Activated T-helper 17 cell treated with anti-CD3 and anti-CD28 coated beads, Interleukin-2, amount 50 U/mL, for 72 hours (primary cell): ENCODE measurements around the gene PGS1. TPM values are rescaled to one million over a fixed set of nuclear protein-coding genes. Genes with fewer than 3 reads are reported as not detected.

ENCODE experiments used
- ATAC-seq: fragments of 150-1000 bp; cut with Tn5 transposase; replicated peaks from 2 replicates; pipeline ENCODE4 v1.10.0; 2021; ENCODE audit warnings: mild to moderate bottlenecking, moderate library complexity
- H3K27ac Mint-ChIP-seq: one replicate; pipeline ENCODE4 v1.8.0; 2022; ENCODE audit warnings: mixed read lengths
- H3K27me3 Mint-ChIP-seq: one replicate; pipeline ENCODE4 v1.8.0; 2022; ENCODE audit warnings: mixed read lengths
- H3K36me3 Mint-ChIP-seq: one replicate; pipeline ENCODE4 v1.8.0; 2022; ENCODE audit warnings: low read depth, mild to moderate bottlenecking, mixed read lengths
- H3K4me1 Mint-ChIP-seq: one replicate; pipeline ENCODE4 v1.8.0; 2022; ENCODE audit warnings: mixed read lengths
- H3K4me3 Mint-ChIP-seq: one replicate; pipeline ENCODE4 v1.8.0; 2022; ENCODE audit warnings: mild to moderate bottlenecking, mixed read lengths
- H3K9me3 Mint-ChIP-seq: one replicate; pipeline ENCODE4 v1.8.0; 2022; ENCODE audit warnings: mixed read lengths
- total RNA-seq, 2 donors: library from RNA; stranded (reverse); gene quantifications; one replicate each; pipeline ENCODE4 v1.2.3, GENCODE V29; 2022

Gene PGS1
- total RNA-seq, 2 donors from 2014 or later: 76.1 to 101 TPM

DNA sequence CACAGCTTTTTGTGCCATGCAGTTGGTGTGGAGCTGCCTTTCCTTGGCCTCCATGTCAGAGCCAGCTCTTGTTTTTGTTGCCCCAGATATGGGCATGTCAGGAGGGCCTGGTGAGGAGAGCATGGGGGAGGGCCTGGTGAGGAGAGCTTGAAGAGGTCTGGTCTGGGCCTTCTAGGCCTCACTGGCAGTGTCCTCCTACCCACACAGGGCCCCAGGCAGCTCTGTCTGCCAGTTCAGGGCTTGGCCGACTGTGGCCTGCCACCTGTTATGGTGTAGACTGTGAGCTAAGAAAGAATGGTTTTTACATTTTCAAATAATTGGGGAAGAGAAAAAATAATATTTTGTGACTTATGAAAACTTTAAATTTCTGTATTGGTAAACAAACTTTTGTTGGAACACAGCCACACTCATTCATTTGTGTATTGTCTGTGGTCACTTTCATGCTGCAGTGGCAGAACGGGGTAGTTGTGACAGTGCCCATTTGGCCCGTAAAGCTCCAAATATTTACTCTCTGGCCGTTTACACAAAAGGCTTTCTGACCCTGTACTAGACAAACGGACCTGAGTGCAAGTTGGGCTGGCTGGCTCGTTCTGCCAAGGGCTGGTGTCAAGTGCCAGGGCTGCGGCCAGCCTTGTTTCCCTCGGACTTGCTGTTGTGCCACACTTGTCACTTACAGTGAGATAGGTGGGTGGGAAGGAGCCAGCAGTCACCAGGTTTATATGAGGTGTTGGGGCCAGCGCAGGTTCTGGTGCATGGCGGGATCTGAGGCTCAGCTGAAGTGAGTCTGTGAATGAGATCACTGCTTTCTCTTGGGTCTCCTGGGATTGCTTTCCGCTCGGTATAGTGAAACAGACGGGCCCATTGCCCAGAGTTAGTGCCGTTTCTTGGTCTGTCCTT, 18.2 kb downstream of the PGS1 start:
- Mint-ChIP-seq H3K4me1 (no peaks in the 10 kb centered on the region), H3K27ac (peak overlapping the region; percentile 56), H3K36me3 (peaks cover 100% of the 10 kb centered on the region), H3K27me3 (no peaks in the 10 kb centered on the region), H3K9me3 (no peaks in the 10 kb centered on the region), H3K4me3 (no peak overlapping the region)
- ATAC-seq: no peak

DNA sequence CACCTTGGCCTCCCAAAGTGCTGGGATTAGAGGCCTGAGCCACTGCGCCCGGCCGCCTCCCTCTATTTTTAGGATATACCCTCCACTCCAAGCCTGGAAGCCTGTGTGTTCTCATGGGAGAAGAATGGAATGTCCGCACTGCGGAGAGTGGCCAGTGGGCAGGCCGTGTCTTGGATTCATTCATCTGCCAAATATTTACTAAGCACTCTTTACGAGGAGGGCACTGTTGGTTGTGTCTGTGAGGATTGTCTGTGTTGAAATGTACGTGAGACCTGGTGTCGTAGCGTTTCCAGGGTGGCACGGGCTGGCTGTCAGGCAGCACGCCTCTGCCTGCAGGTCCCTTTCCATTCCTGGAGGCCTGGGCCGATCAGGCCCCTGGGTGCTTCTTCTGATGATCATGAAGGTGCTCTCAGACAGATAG, 19.2 kb downstream of the PGS1 start:
- Mint-ChIP-seq H3K4me3 (no peak overlapping the region), H3K27me3 (no peaks in the 10 kb centered on the region), H3K9me3 (no peaks in the 10 kb centered on the region), H3K27ac (no peak overlapping the region), H3K36me3 (peaks cover 100% of the 10 kb centered on the region), H3K4me1 (peaks cover 1% of the 10 kb centered on the region)
- no peak for ATAC-seq

DNA sequence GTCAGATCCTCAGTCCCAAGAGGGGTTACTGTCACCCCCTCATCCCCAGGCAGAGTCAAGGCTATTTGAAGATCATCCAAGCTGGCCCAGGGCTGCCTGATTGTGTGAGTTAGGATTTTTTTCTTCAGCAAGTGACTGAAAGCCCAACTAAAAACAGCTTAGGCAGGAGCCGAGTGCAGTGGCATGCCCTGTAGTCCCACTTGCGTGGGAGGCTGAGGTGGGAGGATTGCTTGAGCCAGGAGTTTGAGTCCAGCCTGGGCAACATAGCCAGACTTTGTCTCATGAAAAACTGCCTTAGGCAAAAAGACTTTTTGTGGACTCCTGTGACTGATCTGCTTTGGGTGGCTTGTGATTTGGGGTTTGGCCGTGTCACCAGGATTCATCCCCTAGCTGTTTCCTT, 19.9 kb downstream of the PGS1 start:
- no peaks in the 10 kb centered on the region for H3K9me3 Mint-ChIP-seq
- H3K4me1 Mint-ChIP-seq: peaks cover 3% of the 10 kb centered on the region
- peaks cover 100% of the 10 kb centered on the region for H3K36me3 Mint-ChIP-seq
- H3K4me3 Mint-ChIP-seq: no peak overlapping the region
- no peak overlapping the region for H3K27ac Mint-ChIP-seq
- no peak for ATAC-seq
- H3K27me3 Mint-ChIP-seq: no peaks in the 10 kb centered on the region

DNA sequence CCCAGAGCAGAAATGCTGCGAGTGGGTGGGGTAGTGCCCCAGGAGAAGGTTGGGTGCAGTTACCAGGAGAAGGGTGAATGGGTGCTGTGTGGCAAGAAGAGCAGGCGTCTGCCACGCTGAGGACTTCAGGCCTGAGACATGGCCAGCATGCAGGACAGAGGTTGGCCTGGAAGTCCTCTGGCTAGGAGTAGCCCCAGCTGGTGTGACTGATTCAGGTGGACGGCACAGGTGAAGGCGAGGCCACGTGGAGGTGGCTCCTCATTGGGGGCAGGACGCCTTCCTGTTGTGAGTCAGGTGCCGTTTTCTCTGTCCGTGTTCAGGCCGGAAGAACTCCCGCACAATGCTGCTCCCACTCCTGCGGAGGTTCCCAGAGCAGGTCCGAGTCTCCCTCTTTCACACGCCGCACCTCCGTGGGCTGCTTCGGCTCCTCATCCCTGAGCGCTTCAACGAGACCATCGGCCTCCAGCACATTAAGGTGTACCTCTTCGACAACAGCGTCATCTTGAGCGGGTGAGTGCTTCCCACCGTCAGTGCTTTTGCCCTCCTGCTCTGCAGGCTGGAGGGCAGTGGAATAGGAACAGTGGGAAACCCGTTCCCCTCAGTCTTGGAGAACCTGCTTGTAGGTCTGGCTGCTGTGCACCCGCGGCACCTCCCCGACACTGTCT, 20.7 kb downstream of the PGS1 start:
- H3K9me3 Mint-ChIP-seq: no peaks in the 10 kb centered on the region
- ATAC-seq: no peak
- peaks cover 3% of the 10 kb centered on the region for H3K4me1 Mint-ChIP-seq
- H3K36me3 Mint-ChIP-seq: peaks cover 100% of the 10 kb centered on the region
- H3K27ac Mint-ChIP-seq: peak overlapping the region; percentile 50
- H3K4me3 Mint-ChIP-seq: no peak overlapping the region
- no peaks in the 10 kb centered on the region for H3K27me3 Mint-ChIP-seq

DNA sequence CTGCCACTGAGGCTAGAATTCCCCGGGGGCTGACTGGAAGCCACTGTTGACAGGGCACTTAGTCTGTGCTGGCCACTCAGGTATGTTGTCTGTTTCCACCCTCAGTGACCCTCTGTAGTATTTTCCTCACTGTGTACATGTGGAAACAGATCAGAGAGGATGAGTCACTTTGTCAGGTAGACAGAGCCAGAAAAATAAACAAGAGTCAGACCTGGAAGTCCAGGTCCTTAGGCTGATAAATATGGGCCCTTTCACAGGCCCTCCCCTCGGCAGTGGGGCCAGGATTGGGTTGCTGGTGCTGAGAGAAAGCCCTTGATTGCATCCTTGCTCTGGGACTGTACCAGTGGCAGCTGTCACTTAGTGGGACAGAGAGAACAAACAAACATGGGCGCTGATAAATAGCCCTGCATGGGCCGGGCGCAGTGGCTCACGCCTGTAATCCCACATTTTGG, 21.3 kb downstream of the PGS1 start:
- Mint-ChIP-seq H3K9me3 (no peaks in the 10 kb centered on the region), H3K27ac (peak overlapping the region; percentile 50), H3K4me3 (no peak overlapping the region), H3K27me3 (no peaks in the 10 kb centered on the region), H3K4me1 (peaks cover 3% of the 10 kb centered on the region), H3K36me3 (peaks cover 100% of the 10 kb centered on the region)
- no peak for ATAC-seq

DNA sequence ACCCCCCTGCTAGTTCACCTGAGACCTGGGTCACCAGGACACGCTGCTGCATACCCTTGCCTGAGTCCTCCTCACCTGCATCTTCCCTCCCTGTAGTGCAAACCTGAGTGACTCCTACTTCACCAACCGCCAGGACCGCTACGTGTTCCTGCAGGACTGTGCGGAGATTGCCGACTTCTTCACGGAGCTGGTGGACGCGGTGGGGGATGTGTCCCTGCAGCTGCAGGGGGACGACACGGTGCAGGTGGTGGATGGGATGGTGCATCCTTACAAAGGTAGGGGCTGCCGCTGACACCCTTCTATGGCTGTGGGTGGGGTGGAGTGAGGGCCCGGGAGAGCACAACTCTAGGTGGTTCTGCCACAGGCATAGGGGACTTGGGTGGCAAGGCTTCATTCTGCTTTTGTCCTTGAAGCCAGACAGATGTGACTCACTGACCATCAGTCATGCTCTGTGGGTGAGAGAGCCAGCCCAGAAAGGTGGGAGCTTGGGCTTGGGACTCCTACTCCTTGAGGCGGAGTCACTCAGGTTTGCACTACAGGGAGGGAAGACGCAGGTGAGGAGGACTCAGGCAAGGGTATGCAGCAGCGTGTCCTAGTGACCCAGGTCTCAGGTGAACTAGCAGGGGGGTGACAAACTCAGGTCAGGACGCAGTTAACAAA, 22.3 kb downstream of the PGS1 start:
- no peak overlapping the region for H3K4me3 Mint-ChIP-seq
- peaks cover 100% of the 10 kb centered on the region for H3K36me3 Mint-ChIP-seq
- no peaks in the 10 kb centered on the region for H3K9me3 Mint-ChIP-seq
- H3K4me1 Mint-ChIP-seq: peaks cover 3% of the 10 kb centered on the region
- ATAC-seq: peak; percentile 24
- peak overlapping the region; percentile 38 for H3K27ac Mint-ChIP-seq
- H3K27me3 Mint-ChIP-seq: no peaks in the 10 kb centered on the region

DNA sequence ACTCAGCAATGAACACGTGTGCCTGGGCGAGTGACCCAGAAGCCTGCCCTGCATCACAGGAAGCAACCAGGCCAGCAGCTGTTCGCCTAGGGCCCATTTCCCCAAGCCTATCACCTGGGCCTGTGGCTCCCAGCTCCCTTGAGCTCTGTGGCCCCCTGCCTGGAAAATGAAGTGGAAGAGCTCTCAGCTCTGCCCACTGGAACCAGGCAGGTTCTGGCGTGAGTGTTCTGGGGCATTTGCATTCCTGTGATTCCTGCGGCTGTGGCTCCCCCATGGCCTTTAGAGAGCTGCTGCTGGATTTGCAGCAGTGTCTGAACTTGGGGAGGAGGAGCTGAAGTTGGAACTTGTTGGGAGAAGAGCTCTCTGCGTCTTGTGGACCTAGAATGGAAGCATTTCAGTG, 22.8 kb downstream of the PGS1 start:
- no peak overlapping the region for H3K4me3 Mint-ChIP-seq
- ATAC-seq: no peak
- H3K36me3 Mint-ChIP-seq: peaks cover 98% of the 10 kb centered on the region
- H3K4me1 Mint-ChIP-seq: peaks cover 3% of the 10 kb centered on the region
- H3K27me3 Mint-ChIP-seq: no peaks in the 10 kb centered on the region
- peak overlapping the region; percentile 38 for H3K27ac Mint-ChIP-seq
- no peaks in the 10 kb centered on the region for H3K9me3 Mint-ChIP-seq

DNA sequence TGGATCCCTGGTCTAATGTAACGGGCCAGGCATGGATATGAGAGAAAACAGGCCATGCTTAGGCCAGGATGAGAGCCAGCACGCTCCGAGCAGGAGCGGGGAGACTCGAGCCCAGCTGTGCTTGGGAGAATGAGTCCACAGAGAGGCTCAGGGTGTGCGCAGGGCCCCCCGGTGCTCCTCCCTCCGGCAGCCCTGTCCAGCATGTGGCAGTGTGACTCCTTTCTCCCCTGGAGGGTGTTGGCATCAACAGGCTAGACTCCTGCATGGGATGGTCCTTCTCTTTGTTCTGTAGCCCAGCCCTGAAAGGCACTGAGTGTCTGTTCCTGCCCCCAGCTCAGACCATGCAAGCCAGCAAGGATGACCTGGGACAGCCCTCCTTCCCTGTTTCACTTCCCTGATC, 23.4 kb downstream of the PGS1 start:
- Mint-ChIP-seq H3K27ac (peak overlapping the region; percentile 49), H3K27me3 (no peaks in the 10 kb centered on the region), H3K9me3 (no peaks in the 10 kb centered on the region), H3K36me3 (peaks cover 98% of the 10 kb centered on the region), H3K4me1 (peaks cover 5% of the 10 kb centered on the region), H3K4me3 (no peak overlapping the region)
- ATAC-seq: no peak

DNA sequence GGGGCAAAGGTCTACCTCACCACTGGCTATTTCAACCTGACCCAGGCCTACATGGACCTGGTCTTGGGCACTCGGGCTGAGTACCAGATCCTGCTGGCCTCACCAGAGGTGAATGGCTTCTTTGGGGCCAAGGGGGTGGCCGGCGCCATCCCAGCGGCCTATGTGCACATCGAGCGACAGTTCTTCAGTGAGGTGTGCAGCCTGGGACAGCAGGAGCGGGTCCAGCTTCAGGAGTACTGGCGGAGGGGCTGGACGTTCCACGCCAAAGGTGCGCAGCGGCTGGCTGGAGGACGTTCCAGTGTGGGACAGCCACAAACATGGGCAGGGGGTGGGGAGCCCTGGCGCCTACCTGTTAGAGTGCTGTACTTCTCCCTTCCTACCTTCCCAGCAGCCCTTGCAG, 25.4 kb downstream of the PGS1 start:
- H3K27me3 Mint-ChIP-seq: no peaks in the 10 kb centered on the region
- peaks cover 98% of the 10 kb centered on the region for H3K36me3 Mint-ChIP-seq
- H3K4me1 Mint-ChIP-seq: peaks cover 9% of the 10 kb centered on the region
- ATAC-seq: no peak
- peak overlapping the region; percentile 49 for H3K27ac Mint-ChIP-seq
- no peak overlapping the region for H3K4me3 Mint-ChIP-seq
- H3K9me3 Mint-ChIP-seq: no peaks in the 10 kb centered on the region

DNA sequence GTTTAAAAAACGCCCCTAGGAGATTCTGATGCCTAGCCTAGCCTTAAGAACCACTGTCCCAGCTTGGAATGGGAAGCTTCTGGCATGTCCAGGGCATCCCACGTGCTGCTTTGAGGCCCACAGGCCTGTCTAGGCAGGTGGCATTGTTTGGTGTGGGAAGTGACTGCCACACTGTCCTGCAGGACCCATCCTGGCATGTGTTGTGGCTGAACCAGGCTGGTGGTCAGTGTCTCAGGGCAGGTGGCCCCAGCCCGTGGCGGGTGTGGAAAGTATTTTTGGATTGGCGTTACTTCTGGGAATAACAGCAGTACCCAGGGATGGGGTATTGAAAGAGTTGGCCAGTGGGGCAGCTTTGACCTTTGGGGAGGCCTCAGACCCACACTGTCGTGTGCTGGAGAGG, 27.9 kb downstream of the PGS1 start:
- H3K4me3 Mint-ChIP-seq: peak overlapping the region; percentile 49
- peak overlapping the region; percentile 86 for H3K27ac Mint-ChIP-seq
- no peaks in the 10 kb centered on the region for H3K27me3 Mint-ChIP-seq
- H3K36me3 Mint-ChIP-seq: peaks cover 92% of the 10 kb centered on the region
- H3K4me1 Mint-ChIP-seq: peaks cover 23% of the 10 kb centered on the region
- peak; percentile 19 for ATAC-seq
- H3K9me3 Mint-ChIP-seq: no peaks in the 10 kb centered on the region

DNA sequence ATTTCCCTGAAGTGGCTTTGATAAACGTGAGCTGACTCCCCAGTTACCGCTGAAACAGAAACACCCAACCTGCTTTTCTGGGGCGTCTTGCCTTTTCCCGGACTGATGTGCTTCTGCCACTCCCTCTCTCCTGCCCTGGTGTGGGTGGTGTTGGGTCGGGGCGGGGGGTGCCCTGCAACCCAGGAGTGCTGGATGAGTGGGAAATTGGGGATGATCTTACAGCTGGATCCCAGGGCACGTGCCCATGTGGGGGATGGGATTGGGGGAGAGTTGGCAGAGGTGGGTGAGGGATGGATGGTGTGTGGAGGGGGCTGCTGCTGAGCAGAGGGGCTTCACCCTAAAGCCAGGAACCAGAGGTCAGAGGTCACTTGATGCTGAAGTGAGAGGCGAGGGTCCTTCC, 28.5 kb downstream of the PGS1 start:
- Mint-ChIP-seq H3K27me3 (no peaks in the 10 kb centered on the region), H3K4me3 (peak overlapping the region; percentile 49), H3K27ac (peak overlapping the region; percentile 86), H3K36me3 (peaks cover 87% of the 10 kb centered on the region), H3K4me1 (peaks cover 26% of the 10 kb centered on the region), H3K9me3 (no peaks in the 10 kb centered on the region)
- ATAC-seq: no peak

DNA sequence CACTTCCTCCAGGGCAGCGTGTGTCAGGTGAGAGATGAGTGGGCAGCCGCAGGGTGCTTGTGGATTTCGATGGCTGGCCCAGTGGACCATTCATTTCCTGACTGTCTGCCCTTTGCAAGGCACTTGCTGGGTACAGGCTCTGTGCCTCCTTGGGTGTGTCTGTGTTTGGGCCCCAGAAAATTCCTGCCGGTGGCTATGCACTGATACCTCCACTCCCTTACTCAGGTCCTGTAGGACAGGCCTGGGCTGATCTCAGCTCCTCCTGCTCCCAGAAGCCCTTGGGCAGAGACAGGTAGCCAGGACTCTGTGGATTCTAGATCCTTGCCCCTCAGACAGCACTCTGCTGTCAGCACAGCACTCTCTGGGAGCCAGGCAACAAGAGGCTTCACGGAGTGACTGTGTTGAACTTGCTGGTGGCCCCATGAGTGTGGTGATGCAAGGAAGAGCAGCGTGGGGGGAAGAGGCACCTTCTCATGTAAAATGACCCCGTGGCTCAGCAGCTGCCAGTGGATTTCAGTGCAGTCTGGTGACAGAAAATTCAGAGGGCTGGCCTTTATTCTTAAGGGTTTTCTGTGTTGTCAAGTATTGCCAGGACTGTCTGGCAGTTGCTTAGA, 29.0 kb downstream of the PGS1 start:
- H3K27ac Mint-ChIP-seq: peak overlapping the region; percentile 86
- H3K9me3 Mint-ChIP-seq: no peaks in the 10 kb centered on the region
- peaks cover 31% of the 10 kb centered on the region for H3K4me1 Mint-ChIP-seq
- peak; percentile 28 for ATAC-seq
- peak overlapping the region; percentile 49 for H3K4me3 Mint-ChIP-seq
- peaks cover 87% of the 10 kb centered on the region for H3K36me3 Mint-ChIP-seq
- H3K27me3 Mint-ChIP-seq: no peaks in the 10 kb centered on the region

DNA sequence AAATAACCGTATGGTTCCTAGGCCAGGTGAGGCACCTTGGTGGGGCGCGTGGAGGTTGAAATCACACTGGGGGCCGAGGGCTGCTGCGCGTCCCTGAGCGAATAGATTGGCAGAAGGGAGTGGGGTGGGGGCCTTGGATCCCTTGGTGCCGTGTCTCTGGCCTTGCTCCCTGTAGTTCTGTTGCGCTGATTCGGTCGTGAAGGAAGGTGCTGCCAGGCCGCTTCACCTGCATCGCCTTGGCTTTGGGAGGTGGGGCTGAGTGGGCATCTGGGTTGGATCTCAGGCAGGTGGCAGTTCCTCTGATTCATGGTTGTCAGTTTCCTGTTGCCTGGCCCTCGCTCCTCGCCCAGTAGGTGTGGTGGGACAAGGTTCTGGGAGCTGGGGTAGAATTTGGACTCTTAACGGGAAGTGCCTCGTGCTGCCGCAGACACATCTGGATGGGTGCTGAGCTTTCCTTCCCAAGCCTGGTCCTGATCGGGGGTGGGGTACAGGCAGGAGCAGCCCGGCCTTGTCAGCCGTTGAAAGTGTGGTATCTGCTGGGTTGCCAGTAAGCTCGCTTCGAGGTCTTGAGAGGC, 30.1 kb downstream of the PGS1 start:
- H3K9me3 Mint-ChIP-seq: no peaks in the 10 kb centered on the region
- peak overlapping the region; percentile 86 for H3K27ac Mint-ChIP-seq
- peaks cover 38% of the 10 kb centered on the region for H3K4me1 Mint-ChIP-seq
- peaks cover 87% of the 10 kb centered on the region for H3K36me3 Mint-ChIP-seq
- H3K4me3 Mint-ChIP-seq: no peak overlapping the region
- H3K27me3 Mint-ChIP-seq: no peaks in the 10 kb centered on the region
- no peak for ATAC-seq
